Fibroblast of lung (primary cell): Measurements from ENCODE around the gene PDE4D. TPM values are rescaled to one million over a fixed set of nuclear protein-coding genes. Genes with fewer than 3 reads are reported as not detected.

Experiments used
- DNase-seq, 2 donors: peaks; one replicate each; pipeline versions ENCODE4 v3.0.0 to v3.0.0-alpha.2; 2010; ENCODE audit warnings: low read depth in 2 of 2
- H2AFZ ChIP-seq: 2 replicates; pipeline ENCODE4 v1.5.1; 2012; ENCODE audit warnings: low read length, control low read depth, inconsistent platforms
- H3K27ac ChIP-seq: 2 replicates; pipeline ENCODE4 v1.5.1; 2011; ENCODE audit warnings: low read length, control low read depth; ENCODE audit not compliant: insufficient read depth
- H3K27me3 ChIP-seq: 2 replicates; pipeline ENCODE4 v1.5.1; 2011; ENCODE audit warnings: mild to moderate bottlenecking, low read length; ENCODE audit not compliant: control insufficient read depth, insufficient read depth
- H3K36me3 ChIP-seq: 2 replicates; pipeline ENCODE4 v1.5.1; 2011; ENCODE audit warnings: low read length; ENCODE audit not compliant: control insufficient read depth, insufficient read depth
- H3K4me1 ChIP-seq: 2 replicates; pipeline ENCODE4 v1.5.1; 2011; ENCODE audit warnings: low read length; ENCODE audit not compliant: control insufficient read depth, insufficient read depth; ENCODE audit errors: extremely low read depth
- H3K4me2 ChIP-seq: 2 replicates; pipeline ENCODE4 v1.5.1; 2011; ENCODE audit warnings: low read length, control low read depth; ENCODE audit not compliant: insufficient read depth; ENCODE audit errors: extremely low read depth
- H3K4me3 ChIP-seq, 4 experiments: fragments of 200-600 bp in 1 of 4; sonication (generic) in 1 of 4; replicated peaks in 1 of 4; 2 replicates each; pipeline ENCODE4 v1.5.1; 2011 to 2016; ENCODE audit warnings: low read length in 4 of 4, low read depth in 3 of 4, mild to moderate bottlenecking in 3 of 4, control low read depth in 2 of 4, inconsistent platforms in 1 of 4, mixed read lengths in 1 of 4; ENCODE audit not compliant: insufficient read depth in 1 of 4; ENCODE audit errors: control extremely low read depth in 1 of 4
- H3K79me2 ChIP-seq: 2 replicates; pipeline ENCODE4 v1.5.1; 2012; ENCODE audit warnings: mild to moderate bottlenecking, low read length, inconsistent platforms; ENCODE audit not compliant: control insufficient read depth, insufficient read depth
- H3K9ac ChIP-seq: 2 replicates; pipeline ENCODE4 v1.5.1; 2011; ENCODE audit warnings: mild to moderate bottlenecking, low read length, control low read depth; ENCODE audit not compliant: insufficient read depth
- H3K9me3 ChIP-seq: 2 replicates; pipeline ENCODE4 v1.5.1; 2012; ENCODE audit warnings: low read depth, low read length; ENCODE audit not compliant: control insufficient read depth, insufficient read depth
- H4K20me1 ChIP-seq: 2 replicates; pipeline ENCODE4 v1.5.1; 2011; ENCODE audit warnings: low read length; ENCODE audit not compliant: control insufficient read depth, insufficient read depth; ENCODE audit errors: extremely low read depth
- CTCF ChIP-seq, 2 donors: IDR thresholded peaks in 1 of 2; conservative IDR thresholded peaks in 1 of 2; 1 replicate in 1 of 2; 2 replicates in 1 of 2; pipeline ENCODE4 v1.5.1; 2011 to 2012; ENCODE audit warnings: low read length in 2 of 2, control low read depth in 1 of 2, inconsistent platforms in 1 of 2, low read depth in 1 of 2, mild to moderate bottlenecking in 1 of 2
- EZH2 ChIP-seq: IDR thresholded peaks from 2 replicates; pipeline ENCODE4 v1.5.1; 2012; ENCODE audit warnings: low read length, control low read depth, mild to moderate bottlenecking; ENCODE audit errors: missing control alignments
- polyA plus RNA-seq, 2 donors: library from polyadenylated mRNA; depleted of rRNA in 1 of 2; stranded (reverse) in 1 of 2; unstranded in 1 of 2; fragments of >200 nt; gene quantifications; 2 replicates each; pipeline ENCODE4 v1.2.1, GENCODE V29; 2011 to 2012; ENCODE audit warnings: missing spikeins in 1 of 2
- total RNA-seq: library from RNA; depleted of rRNA; stranded (reverse); fragments of >200 nt; gene quantifications from 2 replicates; pipeline ENCODE4 v1.2.1, GENCODE V29; 2014

PDE4D gene
- total and polyA plus RNA-seq, 2 donors (not counting 1 experiment from before 2014, with no cell fraction given): 2.1 to 8.3 TPM

GRCh38 chr5:59246882-59247281 is 646.6 kb downstream of the PDE4D start:
- Histone ChIP-seq H3K4me1 (no peaks in the 10 kb centered on the region), H3K79me2 (no peaks in the 10 kb centered on the region), H3K9ac (no peak overlapping the region), H4K20me1 (no peaks in the 10 kb centered on the region), H2AFZ (no peak overlapping the region), H3K36me3 (no peaks in the 10 kb centered on the region), H3K4me3 (no peak overlapping the region), H3K4me2 (no peak overlapping the region), H3K27me3 (no peaks in the 10 kb centered on the region), H3K9me3 (no peaks in the 10 kb centered on the region), H3K27ac (no peak overlapping the region)
- DNase-seq: no peak
- TF ChIP-seq EZH2 (no peak), CTCF (conservative IDR thresholded peaks at IDR 0.05 in 1 of 2, IDR thresholded peaks at IDR 0.05 in 1 of 2; ENCODE audit: low read depth in 1 of 2, low read length in 2 of 2) (no peak)

- Histone ChIP-seq H3K4me3 (no peak overlapping the region), H3K4me1 (no peaks in the 10 kb centered on the region), H3K9ac (no peak overlapping the region), H2AFZ (no peak overlapping the region), H3K36me3 (no peaks in the 10 kb centered on the region), H3K79me2 (no peaks in the 10 kb centered on the region), H3K4me2 (no peak overlapping the region), H3K27me3 (no peaks in the 10 kb centered on the region), H3K9me3 (no peaks in the 10 kb centered on the region), H3K27ac (no peak overlapping the region), H4K20me1 (no peaks in the 10 kb centered on the region)
- TF ChIP-seq CTCF (conservative IDR thresholded peaks at IDR 0.05 in 1 of 2, IDR thresholded peaks at IDR 0.05 in 1 of 2; ENCODE audit: low read depth in 1 of 2, low read length in 2 of 2): no peak
- TF ChIP-seq EZH2: no peak
- DNase-seq: peak; percentile 74 to 76
These were observed 647.2 kb downstream of the PDE4D start for GRCh38 chr5:59246145-59246869.

- Histone ChIP-seq H3K79me2 (no peaks in the 10 kb centered on the region), H3K27me3 (no peaks in the 10 kb centered on the region), H3K4me1 (no peaks in the 10 kb centered on the region), H2AFZ (peak overlapping the region; percentile 31), H3K4me2 (no peak overlapping the region), H4K20me1 (no peaks in the 10 kb centered on the region), H3K9ac (no peak overlapping the region), H3K4me3 (no peak overlapping the region), H3K27ac (no peak overlapping the region), H3K36me3 (no peaks in the 10 kb centered on the region), H3K9me3 (no peaks in the 10 kb centered on the region)
- TF ChIP-seq CTCF (conservative IDR thresholded peaks at IDR 0.05 in 1 of 2, IDR thresholded peaks at IDR 0.05 in 1 of 2; ENCODE audit: low read depth in 1 of 2, low read length in 2 of 2): no peak
- no peak for TF ChIP-seq EZH2
- peak in 1 of 2 donors; percentile 37 for DNase-seq
These were observed 648.3 kb downstream of the PDE4D start for GRCh38 chr5:59245198-59245597.
